Right lobe of liver (tissue), 6 donors: ENCODE measurements around the gene NWD2. TPM values are rescaled to one million over a fixed set of nuclear protein-coding genes. Genes with fewer than 3 reads are reported as not detected.
A peak's percentile ranks its signal among the peaks of the same experiment; 100 is the strongest.

ENCODE experiments used
- ATAC-seq, 4 donors: fragments of 200-7000 bp; cut with Tn5 transposase; one replicate each; pipeline ENCODE4 v1.9.1; 2020; ENCODE audit warnings: mild to moderate bottlenecking in 4 of 4, moderate library complexity in 4 of 4
- DNase-seq, 3 donors: peaks; one replicate each; pipeline ENCODE4 v3.0.0-alpha.2; 2020
- H3K27ac ChIP-seq, 3 donors: fragments of 200-600 bp; one replicate each; pipeline ENCODE4 v1.8.0; 2022
- H3K27me3 ChIP-seq, 2 donors: fragments of 200-600 bp; one replicate each; pipeline ENCODE4 v1.8.0; 2022
- H3K36me3 ChIP-seq, 4 donors: fragments of 200-600 bp; sonication (generic) in 1 of 4; one replicate each; pipeline versions ENCODE4 v1.5.1 to v1.8.0; 2017 to 2022; ENCODE audit warnings: control low read depth in 1 of 4
- H3K4me1 ChIP-seq, 4 donors: fragments of 200-600 bp; sonication (generic) in 1 of 4; one replicate each; pipeline versions ENCODE4 v1.5.1 to v1.8.0; 2017 to 2022; ENCODE audit warnings: control low read depth in 1 of 4
- H3K4me3 ChIP-seq, 3 donors: fragments of 200-600 bp; one replicate each; pipeline ENCODE4 v1.8.0; 2022
- H3K9me3 ChIP-seq, 4 donors: fragments of 200-600 bp; sonication (generic) in 1 of 4; one replicate each; pipeline versions ENCODE4 v1.5.1 to v1.8.0; 2017 to 2022; ENCODE audit warnings: control low read depth in 1 of 4
- POLR2A ChIP-seq: fragments of 450-650 bp; IDR thresholded peaks from one replicate; pipeline ENCODE4 v1.6.1; 2017; ENCODE audit warnings: antibody characterized with exemption, mild to moderate bottlenecking
- WGBS: methylation state at CpG from one replicate; pipeline ENCODE4 v1.1.6; 2018; ENCODE audit warnings: low coverage, low lambda C conversion rate; ENCODE audit not compliant: insufficient coverage; ENCODE audit errors: missing lambda C conversion rate; 5-methylcytosine and 5-hydroxymethylcytosine counted together
- intact Hi-C, 2 donors: fragments of 100-400 bp; cut with DNase I; formaldehyde crosslinking; loops; one replicate each; pipeline versions ENCODE4 v1.11.2 to v1.14.1; 2022
- total RNA-seq, 6 experiments: library from RNA; depleted of rRNA in 2 of 6; stranded (reverse); fragments of >200 nt in 2 of 6; fragmentation: NEBNext Ultra II Directional in 3 of 6; extraction: Animal tissue kit (Norgen Biotek cat#: 25700) in 3 of 6; gene quantifications; one replicate each; pipeline versions ENCODE4 v1.1.0 to v1.2.4, GENCODE V29; 2016 to 2023
- TF ChIP-seq, protein P1 (sequence below), 4 donors: fragments of 200-600 bp in 3 of 4; fragments of 450-650 bp in 1 of 4; IDR thresholded peaks; one replicate each; pipeline versions ENCODE4 v1.5.1 to v1.8.0; 2016 to 2022; ENCODE audit warnings: antibody characterized with exemption in 4 of 4, mild to moderate bottlenecking in 2 of 4
- donor health status: DM: no; HTN: yes; CAD: no.
- donor health status: DM: no; HTN: no; CAD: no.
- donor health status: DM: no; HTN: no; CAD: no.
- donor health status: DM: no; HTN: yes; CAD: no.
- donor health status: DM: no; HTN: yes; CAD: no.

NWD2 gene
- total RNA-seq, 6 experiments from 2014 or later, result 0.05 TPM; not detected in 5

DNA sequence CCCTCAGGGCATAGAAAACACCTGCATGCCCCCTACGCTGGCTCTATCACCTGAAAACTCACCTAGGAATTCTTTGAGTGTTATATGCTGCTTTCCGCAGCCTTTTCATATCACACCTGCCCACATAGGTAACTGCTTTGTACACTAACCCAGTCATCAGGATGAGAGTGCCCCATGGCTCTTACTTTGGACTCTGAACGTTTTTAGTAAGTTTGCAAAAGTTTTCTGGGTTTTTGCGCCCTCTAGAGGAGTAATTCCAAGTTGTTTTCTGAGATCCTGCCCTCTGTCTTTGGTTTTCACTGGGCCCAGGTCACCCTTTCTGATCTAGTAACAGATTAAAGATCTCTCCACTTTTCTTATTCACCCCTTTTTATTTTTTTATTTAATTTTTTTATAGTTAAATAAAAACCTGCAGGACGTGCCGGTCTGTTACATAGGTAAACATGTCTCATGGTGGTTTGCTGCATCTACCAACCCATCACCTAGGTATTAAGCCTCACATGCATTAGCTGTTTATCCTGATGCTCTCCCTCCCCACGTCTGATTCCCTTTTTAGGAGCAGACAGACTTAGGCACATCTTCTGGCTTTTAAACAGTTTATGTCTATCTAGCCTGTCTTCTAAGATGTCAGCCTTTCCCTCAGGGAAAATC, 139.2 kb downstream of the NWD2 start:
- intact Hi-C loops, result no loop called here
- no peaks in the 10 kb centered on the region for H3K36me3 ChIP-seq
- no peak for TF ChIP-seq POLR2A
- TF ChIP-seq, protein P1, sequence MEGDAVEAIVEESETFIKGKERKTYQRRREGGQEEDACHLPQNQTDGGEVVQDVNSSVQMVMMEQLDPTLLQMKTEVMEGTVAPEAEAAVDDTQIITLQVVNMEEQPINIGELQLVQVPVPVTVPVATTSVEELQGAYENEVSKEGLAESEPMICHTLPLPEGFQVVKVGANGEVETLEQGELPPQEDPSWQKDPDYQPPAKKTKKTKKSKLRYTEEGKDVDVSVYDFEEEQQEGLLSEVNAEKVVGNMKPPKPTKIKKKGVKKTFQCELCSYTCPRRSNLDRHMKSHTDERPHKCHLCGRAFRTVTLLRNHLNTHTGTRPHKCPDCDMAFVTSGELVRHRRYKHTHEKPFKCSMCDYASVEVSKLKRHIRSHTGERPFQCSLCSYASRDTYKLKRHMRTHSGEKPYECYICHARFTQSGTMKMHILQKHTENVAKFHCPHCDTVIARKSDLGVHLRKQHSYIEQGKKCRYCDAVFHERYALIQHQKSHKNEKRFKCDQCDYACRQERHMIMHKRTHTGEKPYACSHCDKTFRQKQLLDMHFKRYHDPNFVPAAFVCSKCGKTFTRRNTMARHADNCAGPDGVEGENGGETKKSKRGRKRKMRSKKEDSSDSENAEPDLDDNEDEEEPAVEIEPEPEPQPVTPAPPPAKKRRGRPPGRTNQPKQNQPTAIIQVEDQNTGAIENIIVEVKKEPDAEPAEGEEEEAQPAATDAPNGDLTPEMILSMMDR (IDR thresholded peaks at IDR 0.05), result peak; percentile 52 to 77 (median 73)
- ATAC-seq, result peak; percentile 88 to 96 (median 92)
- no peak for DNase-seq
- no peak overlapping the region for H3K4me3 ChIP-seq
- WGBS, result 22% methylated on average over 7 of the region's 7 CpGs
- no peaks in the 10 kb centered on the region for H3K27me3 ChIP-seq
- no peak overlapping the region for H3K27ac ChIP-seq
- peaks cover 0 to 9% (median 0%) of the 10 kb centered on the region in 4 donors for H3K4me1 ChIP-seq
- H3K9me3 ChIP-seq, result no peaks in the 10 kb centered on the region

DNA sequence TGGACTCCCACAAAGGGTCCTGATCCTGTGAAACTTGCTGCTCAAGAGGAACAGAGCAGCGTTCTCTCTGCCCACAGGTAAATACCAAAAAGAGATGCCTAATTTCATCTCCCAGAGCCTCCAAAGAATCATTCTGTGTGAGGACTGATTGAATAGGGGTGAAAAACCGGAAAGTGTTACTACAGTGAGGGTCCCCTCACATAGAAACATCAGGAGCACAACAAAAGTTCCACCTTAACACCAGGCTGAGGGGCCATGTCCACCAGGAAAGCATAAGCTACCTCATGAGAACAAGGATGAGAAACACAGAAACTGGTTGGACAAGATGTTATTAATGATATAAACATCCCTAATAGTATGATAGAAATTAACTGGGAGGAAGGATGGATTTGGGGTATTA, 140.9 kb downstream of the NWD2 start:
- no peak for ATAC-seq
- H3K36me3 ChIP-seq, result no peaks in the 10 kb centered on the region
- H3K27ac ChIP-seq, result no peak overlapping the region
- DNase-seq, result no peak
- H3K9me3 ChIP-seq, result no peaks in the 10 kb centered on the region
- 70% methylated on average over 2 of the region's 2 CpGs for WGBS
- intact Hi-C loops, result loop anchor here in 1 of 2 donors (5.0 kb wide), 1 partner anchor 968 kb away; no protein-coding TSS in a partner anchor
- H3K27me3 ChIP-seq, result no peaks in the 10 kb centered on the region
- H3K4me1 ChIP-seq, result peaks cover 0 to 12% (median 0%) of the 10 kb centered on the region in 4 donors
- H3K4me3 ChIP-seq, result no peak overlapping the region
- TF ChIP-seq POLR2A, result no peak
- TF ChIP-seq, protein P1 (IDR thresholded peaks at IDR 0.05), result no peak

DNA sequence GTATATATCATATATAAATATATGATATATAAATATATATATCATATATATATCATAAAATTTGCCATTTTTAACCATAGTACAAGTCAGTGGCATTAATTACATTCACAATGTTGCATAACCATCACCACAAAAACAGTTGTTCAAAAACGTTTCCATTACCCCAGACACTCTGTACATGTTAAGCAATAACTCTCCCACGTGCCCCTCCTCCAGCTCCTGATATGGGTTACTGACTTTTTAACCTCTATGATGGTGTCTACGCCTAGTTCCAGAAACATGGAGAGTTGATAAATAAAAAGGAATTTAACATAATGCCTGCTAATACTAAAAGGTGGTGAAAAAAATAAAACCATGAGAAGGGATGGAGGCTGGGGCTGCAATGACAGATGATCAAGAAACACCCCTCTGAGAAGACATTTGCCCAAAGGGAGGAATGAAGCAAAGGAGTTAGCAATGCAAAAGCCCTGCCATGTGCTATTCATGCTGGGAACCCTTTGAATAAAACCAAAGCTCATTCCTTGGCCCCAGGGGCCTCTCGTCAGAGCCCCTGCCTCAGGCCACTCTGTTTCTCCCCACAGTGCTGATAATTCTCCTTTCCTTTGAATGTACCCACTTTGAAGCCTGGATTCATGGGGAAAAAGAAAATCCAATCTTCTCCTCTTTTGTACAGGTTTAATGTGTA, 144.3 kb downstream of the NWD2 start:
- WGBS, result 15% methylated on average over 3 of the region's 4 CpGs
- H3K27ac ChIP-seq, result peak overlapping the region in 1 of 3 donors; percentile 10
- DNase-seq, result no peak
- H3K9me3 ChIP-seq, result no peaks in the 10 kb centered on the region
- TF ChIP-seq, protein P1 (IDR thresholded peaks at IDR 0.05), result no peak
- TF ChIP-seq POLR2A, result no peak
- H3K27me3 ChIP-seq, result no peaks in the 10 kb centered on the region
- peaks cover 0 to 6% (median 0%) of the 10 kb centered on the region in 4 donors for H3K4me1 ChIP-seq
- intact Hi-C loops, result loop anchor here in 1 of 2 donors (5.0 kb wide), 1 partner anchor 972 kb away; no protein-coding TSS in a partner anchor
- H3K4me3 ChIP-seq, result no peak overlapping the region
- peak; percentile 59 to 74 (median 72) for ATAC-seq
- no peaks in the 10 kb centered on the region for H3K36me3 ChIP-seq

DNA sequence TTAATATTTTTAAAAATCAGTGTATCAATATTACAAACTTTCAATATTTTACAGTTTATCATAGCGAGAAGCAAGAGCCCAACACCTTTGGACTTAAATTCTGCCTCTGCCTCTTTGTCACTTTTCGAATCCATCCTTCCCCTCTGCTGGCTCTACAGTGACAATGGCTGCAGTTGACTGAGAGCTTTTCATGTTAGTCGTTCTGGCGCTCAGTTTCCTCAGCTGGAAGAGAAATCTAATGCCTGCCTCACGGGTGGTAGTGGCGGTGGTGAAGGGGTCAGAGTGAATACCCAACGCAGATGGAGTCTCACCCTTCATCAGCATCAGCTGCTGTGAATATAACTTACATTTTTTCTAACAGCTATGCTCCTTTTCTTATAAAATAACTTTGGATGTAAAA, 144.8 kb downstream of the NWD2 start:
- ATAC-seq (no peak), DNase-seq (no peak)
- no peaks in the 10 kb centered on the region for H3K36me3 ChIP-seq
- no peak overlapping the region for H3K4me3 ChIP-seq
- no peaks in the 10 kb centered on the region for H3K9me3 ChIP-seq
- 75% methylated on average over 7 of the region's 7 CpGs for WGBS
- H3K4me1 ChIP-seq, result peaks cover 0 to 6% (median 0%) of the 10 kb centered on the region in 4 donors
- peak overlapping the region in 1 of 3 donors; percentile 10 for H3K27ac ChIP-seq
- H3K27me3 ChIP-seq, result no peaks in the 10 kb centered on the region
- TF ChIP-seq, protein P1 (IDR thresholded peaks at IDR 0.05), result no peak
- TF ChIP-seq POLR2A, result no peak
- intact Hi-C loops, result loop anchor here in 1 of 2 donors (5.0 kb wide), 1 partner anchor 972 kb away; no protein-coding TSS in a partner anchor
